Transverse colon (tissue), 4 donors: Measurements from ENCODE around the gene PCP4L1.
"Not testable (repeated sequence)": the region's sequence is repeated elsewhere in the genome, so short reads cannot be mapped to it uniquely, and the experiment has no call there.

Experiments used
- CTCF ChIP-seq, 5 experiments: fragments of 200-600 bp in 3 of 5; fragments of 450-650 bp in 2 of 5; sonication (generic) in 3 of 5; IDR thresholded peaks; 1 replicate in 2 of 5; 2 replicates in 3 of 5; pipeline ENCODE4 v1.5.1; 2016 to 2017; ENCODE audit warnings: antibody characterized with exemption in 5 of 5, inconsistent platforms in 3 of 5, mild to moderate bottlenecking in 2 of 5, moderate library complexity in 1 of 5
- EP300 ChIP-seq: sonication (generic); formaldehyde crosslinking; IDR thresholded peaks from one replicate; pipeline ENCODE4 v1.6.1; 2017; ENCODE audit warnings: antibody characterized with exemption, low read depth
- POLR2A ChIP-seq: fragments of 450-650 bp; IDR thresholded peaks from one replicate; pipeline ENCODE4 v1.6.1; 2016; ENCODE audit warnings: antibody characterized with exemption, mild to moderate bottlenecking, moderate library complexity
- POLR2AphosphoS5 ChIP-seq, 3 donors: sonication (generic); formaldehyde crosslinking; IDR thresholded peaks; one replicate each; pipeline ENCODE4 v1.6.1; 2016; ENCODE audit warnings: antibody characterized with exemption in 3 of 3

- not testable (repeated sequence) for TF ChIP-seq CTCF (IDR thresholded peaks at IDR 0.05); POLR2A; EP300; POLR2AphosphoS5 (IDR thresholded peaks at IDR 0.05)
These were observed 1.4 kb upstream of the PCP4L1 start for GRCh38 chr1:161257109-161257508.
